CD14-positive monocyte (primary cell): Measurements from ENCODE around the gene INPP5J. TPM values are rescaled to one million over a fixed set of nuclear protein-coding genes. Genes with fewer than 3 reads are reported as not detected.

Experiments
- DNase-seq, 3 donors: peaks; one replicate each; pipeline ENCODE4 v3.0.0-alpha.2; 2011 to 2022
- H2AFZ ChIP-seq: 2 replicates; pipeline ENCODE4 v1.6.0; 2012; ENCODE audit warnings: mild to moderate bottlenecking, low read depth, low read length, inconsistent platforms; ENCODE audit not compliant: insufficient read depth, poor library complexity, severe bottlenecking
- H3K27ac ChIP-seq, 2 donors: 1 replicate in 1 of 2; 2 replicates in 1 of 2; pipeline ENCODE4 v1.5.1; 2012 to 2013; ENCODE audit warnings: low read length in 2 of 2, control low read depth in 1 of 2, inconsistent platforms in 1 of 2, low read depth in 1 of 2, mild to moderate bottlenecking in 1 of 2
- H3K27me3 ChIP-seq, 2 donors: one replicate each; pipeline versions ENCODE4 v1.6.0 to v1.6.1; 2011 to 2013; ENCODE audit warnings: low read length in 2 of 2; ENCODE audit not compliant: control insufficient read depth in 2 of 2, insufficient read depth in 2 of 2
- H3K36me3 ChIP-seq, 2 donors: replicated peaks in 1 of 2; 1 replicate in 1 of 2; 2 replicates in 1 of 2; pipeline versions ENCODE4 v1.5.1 to v1.6.1; 2012 to 2013; ENCODE audit warnings: low read length in 2 of 2, control low read depth in 1 of 2, inconsistent platforms in 1 of 2, mild to moderate bottlenecking in 1 of 2; ENCODE audit not compliant: insufficient read depth in 2 of 2, control insufficient read depth in 1 of 2
- H3K4me1 ChIP-seq, 2 donors: 1 replicate in 1 of 2; 2 replicates in 1 of 2; pipeline versions ENCODE4 v1.5.1 to v1.6.1; 2012 to 2013; ENCODE audit warnings: low read length in 2 of 2, control low read depth in 1 of 2, inconsistent platforms in 1 of 2, mild to moderate bottlenecking in 1 of 2, moderate library complexity in 1 of 2; ENCODE audit not compliant: insufficient read depth in 2 of 2, control insufficient read depth in 1 of 2
- H3K4me2 ChIP-seq: replicated peaks from 2 replicates; pipeline ENCODE3; 2012; ENCODE audit warnings: low read length, moderate library complexity, mild to moderate bottlenecking; ENCODE audit not compliant: poor library complexity, severe bottlenecking; ENCODE audit errors: extremely low read depth
- H3K4me3 ChIP-seq, 3 experiments: fragments of 200-600 bp in 1 of 3; sonication (generic) in 1 of 3; replicated peaks in 1 of 3; 1 replicate in 2 of 3; 2 replicates in 1 of 3; pipeline ENCODE4 v1.5.1; 2011 to 2013; ENCODE audit warnings: low read length in 3 of 3, mild to moderate bottlenecking in 3 of 3, control low read depth in 2 of 3, low read depth in 2 of 3, inconsistent platforms in 1 of 3, moderate library complexity in 1 of 3
- H3K79me2 ChIP-seq: 2 replicates; pipeline ENCODE4 v1.6.0; 2012; ENCODE audit warnings: mild to moderate bottlenecking, control low read depth, inconsistent platforms, low read length, moderate library complexity; ENCODE audit not compliant: insufficient read depth
- H3K9ac ChIP-seq: 2 replicates; pipeline ENCODE4 v1.6.0; 2017; ENCODE audit warnings: low read length, mild to moderate bottlenecking; ENCODE audit not compliant: insufficient read depth, poor library complexity, severe bottlenecking
- H3K9me3 ChIP-seq, 2 donors: replicated peaks in 1 of 2; 1 replicate in 1 of 2; 2 replicates in 1 of 2; pipeline versions ENCODE4 v1.5.1 to v1.6.1; 2012 to 2013; ENCODE audit warnings: low read length in 2 of 2, control low read depth in 1 of 2; ENCODE audit not compliant: control insufficient read depth in 1 of 2, insufficient read depth in 1 of 2
- H4K20me1 ChIP-seq: 2 replicates; pipeline ENCODE4 v1.6.0; 2012; ENCODE audit warnings: mild to moderate bottlenecking, low read length, control low read depth, moderate library complexity; ENCODE audit not compliant: insufficient read depth
- H3K27ac Mint-ChIP-seq, 7 donors: one replicate each; pipeline ENCODE4 v1.8.0; 2020; ENCODE audit warnings: mild to moderate bottlenecking in 7 of 7, mixed read lengths in 7 of 7, moderate library complexity in 6 of 7, inconsistent platforms in 2 of 7
- H3K27me3 Mint-ChIP-seq, 3 donors: one replicate each; pipeline ENCODE4 v1.8.0; 2021 to 2022; ENCODE audit warnings: low read depth in 3 of 3, mild to moderate bottlenecking in 3 of 3, mixed read lengths in 3 of 3, moderate library complexity in 3 of 3, inconsistent platforms in 1 of 3
- H3K36me3 Mint-ChIP-seq, 2 donors: one replicate each; pipeline ENCODE4 v1.8.0; 2020; ENCODE audit warnings: mixed read lengths in 2 of 2, inconsistent platforms in 1 of 2, mild to moderate bottlenecking in 1 of 2
- H3K4me1 Mint-ChIP-seq: one replicate; pipeline ENCODE4 v1.8.0; 2020; ENCODE audit warnings: mild to moderate bottlenecking, mixed read lengths
- H3K4me3 Mint-ChIP-seq, 2 donors: one replicate each; pipeline ENCODE4 v1.8.0; 2020; ENCODE audit warnings: mild to moderate bottlenecking in 2 of 2, mixed read lengths in 2 of 2, moderate library complexity in 1 of 2
- H3K9me3 Mint-ChIP-seq, 7 donors: one replicate each; pipeline ENCODE4 v1.8.0; 2020 to 2022; ENCODE audit warnings: mixed read lengths in 7 of 7, mild to moderate bottlenecking in 6 of 7, moderate library complexity in 6 of 7, inconsistent platforms in 2 of 7
- WGBS: methylation state at CpG from one replicate; pipeline ENCODE4 v1.1.5; 2013; ENCODE audit warnings: missing lambda C conversion rate; ENCODE audit not compliant: insufficient coverage; 5-methylcytosine and 5-hydroxymethylcytosine counted together
- intact Hi-C, 2 donors: fragments of 100-400 bp; cut with micrococcal nuclease; formaldehyde crosslinking; loops; one replicate each; pipeline versions ENCODE4 v1.15.0 to v1.15.1; 2023
- polyA plus RNA-seq, 3 donors: library from polyadenylated mRNA; depleted of rRNA in 1 of 3; unstranded in 2 of 3; stranded (reverse) in 1 of 3; fragments of 300-500 nt in 2 of 3; fragments of >200 nt in 1 of 3; fragmentation: Illumina TruSeq in 2 of 3; gene quantifications; 1 replicate in 2 of 3; 2 replicates in 1 of 3; pipeline ENCODE4 v1.2.3, GENCODE V29; 2012 to 2021
- TF ChIP-seq, protein P1 (sequence below): fragments of 200-600 bp; IDR thresholded peaks from one replicate; pipeline ENCODE4 v1.8.0; 2022; ENCODE audit warnings: antibody characterized with exemption, mild to moderate bottlenecking

The INPP5J gene
- polyA plus RNA-seq, 3 donors = 0.03 TPM; not detected in 2

- DNase-seq = no peak
- TF ChIP-seq, protein P1, sequence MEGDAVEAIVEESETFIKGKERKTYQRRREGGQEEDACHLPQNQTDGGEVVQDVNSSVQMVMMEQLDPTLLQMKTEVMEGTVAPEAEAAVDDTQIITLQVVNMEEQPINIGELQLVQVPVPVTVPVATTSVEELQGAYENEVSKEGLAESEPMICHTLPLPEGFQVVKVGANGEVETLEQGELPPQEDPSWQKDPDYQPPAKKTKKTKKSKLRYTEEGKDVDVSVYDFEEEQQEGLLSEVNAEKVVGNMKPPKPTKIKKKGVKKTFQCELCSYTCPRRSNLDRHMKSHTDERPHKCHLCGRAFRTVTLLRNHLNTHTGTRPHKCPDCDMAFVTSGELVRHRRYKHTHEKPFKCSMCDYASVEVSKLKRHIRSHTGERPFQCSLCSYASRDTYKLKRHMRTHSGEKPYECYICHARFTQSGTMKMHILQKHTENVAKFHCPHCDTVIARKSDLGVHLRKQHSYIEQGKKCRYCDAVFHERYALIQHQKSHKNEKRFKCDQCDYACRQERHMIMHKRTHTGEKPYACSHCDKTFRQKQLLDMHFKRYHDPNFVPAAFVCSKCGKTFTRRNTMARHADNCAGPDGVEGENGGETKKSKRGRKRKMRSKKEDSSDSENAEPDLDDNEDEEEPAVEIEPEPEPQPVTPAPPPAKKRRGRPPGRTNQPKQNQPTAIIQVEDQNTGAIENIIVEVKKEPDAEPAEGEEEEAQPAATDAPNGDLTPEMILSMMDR = no peak
Measured at GRCh38 chr22:31130873-31131272, 8.1 kb downstream of the INPP5J start.

DNA sequence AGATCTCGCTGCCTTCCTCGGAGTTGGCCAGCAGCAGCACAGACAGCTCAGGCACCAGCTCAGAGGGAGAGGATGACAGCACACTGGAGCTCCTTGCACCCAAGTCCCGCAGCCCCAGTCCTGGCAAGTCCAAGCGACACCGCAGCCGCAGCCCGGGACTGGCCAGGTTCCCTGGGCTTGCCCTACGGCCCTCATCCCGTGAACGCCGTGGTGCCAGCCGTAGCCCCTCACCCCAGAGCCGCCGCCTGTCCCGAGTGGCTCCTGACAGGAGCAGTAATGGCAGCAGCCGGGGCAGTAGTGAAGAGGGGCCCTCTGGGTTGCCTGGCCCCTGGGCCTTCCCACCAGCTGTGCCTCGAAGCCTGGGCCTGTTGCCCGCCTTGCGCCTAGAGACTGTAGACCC lies 11.1 kb downstream of the INPP5J start:
- peaks cover 1% of the 10 kb centered on the region for H3K4me1 Mint-ChIP-seq
- Histone ChIP-seq H3K4me3 (no peak overlapping the region), H3K27me3 (no peaks in the 10 kb centered on the region), H3K36me3 (no peaks in the 10 kb centered on the region), H3K4me2 (no peak overlapping the region), H3K9me3 (no peaks in the 10 kb centered on the region), H3K4me1 (no peaks in the 10 kb centered on the region), H3K79me2 (no peaks in the 10 kb centered on the region), H2AFZ (no peak overlapping the region), H3K27ac (no peak overlapping the region), H4K20me1 (no peaks in the 10 kb centered on the region), H3K9ac (no peak overlapping the region)
- H3K36me3 Mint-ChIP-seq = no peaks in the 10 kb centered on the region
- whole genome bisulfite sequencing = 98% methylated on average over 19 of the region's 19 CpGs
- no peaks in the 10 kb centered on the region for H3K9me3 Mint-ChIP-seq
- peaks cover 0 to 3% (median 2%) of the 10 kb centered on the region in 3 donors for H3K27me3 Mint-ChIP-seq
- TF ChIP-seq, protein P1 = no peak
- intact Hi-C loops = no loop called here
- no peak for DNase-seq
- H3K4me3 Mint-ChIP-seq = no peak overlapping the region
- H3K27ac Mint-ChIP-seq = no peak overlapping the region

More at GRCh38 chr22:31130873-31131272, 8.1 kb downstream of the INPP5J start:
- peaks cover 0 to 3% (median 1%) of the 10 kb centered on the region in 3 donors for H3K27me3 Mint-ChIP-seq
- H3K27ac ChIP-seq = no peak overlapping the region
- H3K9ac ChIP-seq = no peak overlapping the region
- peaks cover 6 to 7% of the 10 kb centered on the region in 2 donors for H3K4me1 ChIP-seq
- H3K36me3 Mint-ChIP-seq = no peaks in the 10 kb centered on the region
- intact Hi-C loops = no loop called here
- peaks cover 8% of the 10 kb centered on the region for H3K4me1 Mint-ChIP-seq
- H3K4me3 Mint-ChIP-seq = no peak overlapping the region
- H3K9me3 ChIP-seq = no peaks in the 10 kb centered on the region
- H3K36me3 ChIP-seq = no peaks in the 10 kb centered on the region
- H3K4me2 ChIP-seq = no peak overlapping the region
- H2AFZ ChIP-seq = no peak overlapping the region
- no peak overlapping the region for H3K27ac Mint-ChIP-seq
- WGBS = 84% methylated on average over 2 of the region's 2 CpGs
- H3K79me2 ChIP-seq = no peaks in the 10 kb centered on the region
- H4K20me1 ChIP-seq = no peaks in the 10 kb centered on the region
- H3K4me3 ChIP-seq = no peak overlapping the region
- no peaks in the 10 kb centered on the region for H3K27me3 ChIP-seq
- H3K9me3 Mint-ChIP-seq = peaks cover 0 to 2% (median 0%) of the 10 kb centered on the region in 7 donors
